OCI-LY1 (cell line): Measurements from ENCODE around the gene RHBDF1.

Experiments used
- H2AFZ ChIP-seq: fragments of 200-600 bp; sonication (generic), shearing (Covaris generic); 2 replicates; pipeline ENCODE4 v1.6.0; 2014; ENCODE audit warnings: antibody characterized with exemption, mild to moderate bottlenecking, low read length
- H3F3A ChIP-seq: fragments of 200-600 bp; sonication (generic), shearing (Covaris generic); 2 replicates; pipeline ENCODE4 v1.6.0; 2014; ENCODE audit warnings: mild to moderate bottlenecking, antibody characterized with exemption, low read length, moderate library complexity; ENCODE audit not compliant: insufficient read depth
- H3K27ac ChIP-seq: fragments of 200-600 bp; sonication (generic); 2 replicates; pipeline ENCODE4 v1.5.1; 2014; ENCODE audit warnings: low read length, mixed run types, mild to moderate bottlenecking, low read depth; ENCODE audit not compliant: poor library complexity, severe bottlenecking
- H3K27me3 ChIP-seq: fragments of 200-600 bp; sonication (generic); 2 replicates; pipeline ENCODE4 v1.6.0; 2014; ENCODE audit warnings: antibody characterized with exemption, mild to moderate bottlenecking, low read length, moderate library complexity; ENCODE audit not compliant: insufficient read depth
- H3K36me3 ChIP-seq: fragments of 200-600 bp; sonication (generic); 2 replicates; pipeline ENCODE4 v1.6.1; 2014; ENCODE audit warnings: mild to moderate bottlenecking, antibody characterized with exemption, low read length, moderate library complexity, mixed read lengths; ENCODE audit not compliant: insufficient read depth
- H3K4me1 ChIP-seq: fragments of 200-600 bp; sonication (generic); 2 replicates; pipeline ENCODE4 v1.5.1; 2014; ENCODE audit warnings: mild to moderate bottlenecking, low read length, moderate library complexity; ENCODE audit not compliant: insufficient read depth, severe bottlenecking
- H3K4me2 ChIP-seq: fragments of 200-600 bp; sonication (generic), shearing (Covaris generic); 2 replicates; pipeline ENCODE4 v1.6.1; 2014; ENCODE audit warnings: low read length
- H3K4me3 ChIP-seq: fragments of 200-600 bp; sonication (generic); 2 replicates; pipeline ENCODE4 v1.5.1; 2014; ENCODE audit warnings: low read length, low read depth, mild to moderate bottlenecking, mixed read lengths; ENCODE audit not compliant: poor library complexity, severe bottlenecking
- H3K79me2 ChIP-seq: fragments of 200-600 bp; shearing (Covaris generic); 2 replicates; pipeline ENCODE4 v1.6.1; 2016; ENCODE audit warnings: mixed run types, low read length, mixed read lengths; ENCODE audit not compliant: insufficient read depth
- H3K9ac ChIP-seq: fragments of 200-600 bp; sonication (generic), shearing (Covaris generic); 2 replicates; pipeline ENCODE4 v1.6.1; 2014; ENCODE audit warnings: mild to moderate bottlenecking, low read length, mixed read lengths
- H3K9me2 ChIP-seq: fragments of 200-600 bp; sonication (generic), shearing (Covaris generic); 2 replicates; pipeline ENCODE4 v1.6.1; 2014; ENCODE audit warnings: low read depth, mild to moderate bottlenecking, low read length, mixed read lengths
- H3K9me3 ChIP-seq: fragments of 200-600 bp; shearing (Covaris generic); 2 replicates; pipeline ENCODE4 v1.6.1; 2014; ENCODE audit warnings: low read length, mixed read lengths
- H4K20me1 ChIP-seq: fragments of 200-600 bp; sonication (generic), shearing (Covaris generic); 2 replicates; pipeline ENCODE4 v1.6.0; 2016; ENCODE audit warnings: mild to moderate bottlenecking, low read length; ENCODE audit not compliant: insufficient read depth
- EZH2 ChIP-seq: fragments of 200-600 bp; sonication (generic), shearing (Covaris generic); IDR thresholded peaks from 2 replicates; pipeline ENCODE4 v1.8.0; 2017; ENCODE audit warnings: borderline replicate concordance, mixed run types, mild to moderate bottlenecking, antibody characterized with exemption, low read length, moderate library complexity, mixed read lengths
- TF ChIP-seq, protein P1 (sequence below): fragments of 200-600 bp; sonication (generic), shearing (Covaris generic); IDR thresholded peaks from 2 replicates; pipeline ENCODE4 v1.5.1; 2017; ENCODE audit warnings: mild to moderate bottlenecking, antibody characterized with exemption, low read length, moderate library complexity, mixed read lengths

The RHBDF1 gene

DNA sequence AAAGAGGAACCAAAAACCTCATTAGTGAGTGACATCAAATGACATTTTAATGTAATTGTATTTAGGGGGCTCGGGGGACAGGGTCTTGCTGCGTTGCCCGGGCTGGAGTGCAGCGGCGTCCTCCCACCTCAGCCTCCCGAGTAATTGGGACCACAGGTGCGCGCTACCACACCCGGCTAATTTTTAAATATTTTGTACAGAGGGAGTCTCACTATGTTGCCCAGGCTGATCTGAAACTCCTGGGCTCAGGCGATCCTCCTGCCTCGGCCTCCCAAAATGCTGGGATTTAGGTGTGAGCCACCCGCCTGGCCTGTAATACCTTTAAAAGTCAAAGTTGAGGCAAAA is 18.2 kb downstream of the RHBDF1 start:
- Histone ChIP-seq H3K9me2 (no peaks in the 10 kb centered on the region), H3K79me2 (peaks cover 26% of the 10 kb centered on the region), H3K9me3 (no peaks in the 10 kb centered on the region), H3F3A (no peaks in the 10 kb centered on the region), H3K4me1 (peaks cover 26% of the 10 kb centered on the region), H3K4me2 (peak overlapping the region; percentile 79), H3K9ac (peak overlapping the region; percentile 95), H3K36me3 (peaks cover 70% of the 10 kb centered on the region), H3K27ac (peak overlapping the region; percentile 43), H3K27me3 (no peaks in the 10 kb centered on the region), H2AFZ (no peak overlapping the region; the same call in 1 of the 2 replicates), H3K4me3 (peak overlapping the region; percentile 74), H4K20me1 (no peaks in the 10 kb centered on the region)
- TF ChIP-seq EZH2: no peak
- TF ChIP-seq, protein P1, sequence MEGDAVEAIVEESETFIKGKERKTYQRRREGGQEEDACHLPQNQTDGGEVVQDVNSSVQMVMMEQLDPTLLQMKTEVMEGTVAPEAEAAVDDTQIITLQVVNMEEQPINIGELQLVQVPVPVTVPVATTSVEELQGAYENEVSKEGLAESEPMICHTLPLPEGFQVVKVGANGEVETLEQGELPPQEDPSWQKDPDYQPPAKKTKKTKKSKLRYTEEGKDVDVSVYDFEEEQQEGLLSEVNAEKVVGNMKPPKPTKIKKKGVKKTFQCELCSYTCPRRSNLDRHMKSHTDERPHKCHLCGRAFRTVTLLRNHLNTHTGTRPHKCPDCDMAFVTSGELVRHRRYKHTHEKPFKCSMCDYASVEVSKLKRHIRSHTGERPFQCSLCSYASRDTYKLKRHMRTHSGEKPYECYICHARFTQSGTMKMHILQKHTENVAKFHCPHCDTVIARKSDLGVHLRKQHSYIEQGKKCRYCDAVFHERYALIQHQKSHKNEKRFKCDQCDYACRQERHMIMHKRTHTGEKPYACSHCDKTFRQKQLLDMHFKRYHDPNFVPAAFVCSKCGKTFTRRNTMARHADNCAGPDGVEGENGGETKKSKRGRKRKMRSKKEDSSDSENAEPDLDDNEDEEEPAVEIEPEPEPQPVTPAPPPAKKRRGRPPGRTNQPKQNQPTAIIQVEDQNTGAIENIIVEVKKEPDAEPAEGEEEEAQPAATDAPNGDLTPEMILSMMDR: no peak

DNA sequence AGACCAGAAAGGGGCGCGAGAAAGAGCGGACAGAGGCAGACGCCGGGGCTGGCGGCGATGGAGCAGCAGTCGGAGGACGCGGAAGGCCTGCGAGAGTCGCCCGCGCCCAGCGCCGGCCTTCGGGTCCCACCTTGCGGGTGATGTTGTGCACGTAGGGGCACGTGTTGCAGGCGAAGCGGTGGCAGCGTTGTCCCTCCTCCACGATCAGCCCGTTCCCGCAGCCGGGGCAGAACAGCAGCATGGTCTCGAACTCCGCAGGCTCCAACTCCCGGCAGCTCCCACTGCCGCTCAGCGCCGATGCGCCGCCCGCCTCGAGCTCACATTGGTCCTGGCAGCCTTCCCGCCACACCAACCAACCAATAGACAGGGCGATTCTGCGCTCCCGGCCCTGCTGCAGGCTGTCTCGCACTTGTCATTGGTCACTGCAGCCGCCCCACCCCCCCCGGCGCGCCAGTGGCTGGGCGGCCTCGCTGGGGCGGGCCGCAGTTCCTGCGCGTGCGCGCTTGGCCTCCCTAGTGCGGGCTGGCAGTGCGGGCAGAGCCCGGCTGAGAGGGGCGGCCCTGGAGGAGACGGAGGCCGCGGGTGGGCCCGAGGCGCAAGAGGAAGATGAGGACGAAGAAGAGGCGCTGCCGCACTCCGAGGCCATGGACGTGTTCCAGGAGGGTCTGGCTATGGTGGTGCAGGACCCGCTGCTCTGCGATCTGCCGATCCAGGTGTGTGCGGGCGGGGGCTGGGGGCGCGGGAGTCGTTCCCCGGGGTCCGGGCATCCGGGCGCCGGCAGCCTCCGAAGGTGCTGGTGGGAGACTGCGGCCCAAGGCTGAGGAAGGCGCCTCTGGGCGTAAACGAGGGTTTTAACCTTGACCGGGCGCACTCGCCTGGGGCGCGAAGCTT is 18.8 kb downstream of the RHBDF1 start, which contains the start of the genes POLR3K and SNRNP25:
Gene POLR3K, minus strand, starts transcription at position 263 of the 891 bp plus-strand sequence. Its CDS starts 22 bp downstream, at position 241.
Gene SNRNP25, plus strand, starts transcription at position 483 of the 891 bp plus-strand sequence. Its CDS starts 189 bp downstream, at position 672.
- Histone ChIP-seq H3K36me3 (peaks cover 68% of the 10 kb centered on the region), H3F3A (no peaks in the 10 kb centered on the region), H3K79me2 (peaks cover 26% of the 10 kb centered on the region), H3K9me3 (no peaks in the 10 kb centered on the region), H3K27me3 (no peaks in the 10 kb centered on the region), H2AFZ (no peak within 1 kb of the TSS; the same call in 1 of the 2 replicates), H3K4me1 (peaks cover 26% of the 10 kb centered on the region), H3K4me3 (peak within 1 kb of the TSS; percentile 74), H3K27ac (peak within 1 kb of the TSS; percentile 73), H3K4me2 (peak within 1 kb of the TSS; percentile 79), H3K9me2 (no peaks in the 10 kb centered on the region), H4K20me1 (no peaks in the 10 kb centered on the region), H3K9ac (peak within 1 kb of the TSS; percentile 95)
- TF ChIP-seq EZH2: no peak
- TF ChIP-seq, protein P1: no peak

DNA sequence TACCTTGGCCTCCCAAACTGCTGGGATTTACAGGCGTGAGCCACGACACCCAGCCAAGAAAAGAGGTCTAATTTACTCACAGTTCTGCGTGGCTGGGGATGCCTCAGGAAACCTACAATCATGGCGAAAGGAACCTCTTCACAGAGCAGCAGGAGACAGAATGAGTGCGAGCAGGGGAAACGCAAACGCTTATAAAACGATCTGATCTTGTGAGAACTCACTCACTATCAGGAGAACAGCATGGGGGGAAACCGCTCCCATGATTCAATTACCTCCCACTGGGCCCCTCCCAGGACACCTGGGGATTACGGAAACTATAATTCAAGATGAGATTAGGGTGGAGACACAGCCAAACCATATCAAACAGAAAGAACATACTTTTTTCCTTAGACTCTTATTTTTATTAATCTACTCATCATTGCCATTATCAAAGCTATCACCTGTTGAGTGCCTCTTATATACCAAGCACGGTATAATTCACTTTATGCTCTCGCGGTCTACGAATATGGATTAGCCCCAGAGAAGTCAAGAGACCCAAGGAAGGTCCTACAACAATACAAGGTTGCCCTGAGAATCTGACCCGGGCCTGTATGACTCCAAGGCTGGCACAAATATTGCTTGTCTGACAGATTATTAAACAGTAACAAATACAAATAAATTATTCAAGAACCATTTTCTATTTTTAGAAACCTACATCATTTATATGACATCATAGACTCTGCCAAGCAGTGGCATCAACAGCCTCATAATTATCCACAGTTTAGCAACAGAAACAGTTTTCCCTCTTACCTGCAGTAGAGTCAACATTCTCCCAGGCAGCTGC is 21.5 kb downstream of the RHBDF1 start:
- H3F3A ChIP-seq: peaks cover 5% of the 10 kb centered on the region; the same call in 1 of the 2 replicates
- no peak overlapping the region for H2AFZ ChIP-seq
- H3K79me2 ChIP-seq: peaks cover 26% of the 10 kb centered on the region
- peaks cover 26% of the 10 kb centered on the region for H3K4me1 ChIP-seq
- no peak for TF ChIP-seq EZH2
- TF ChIP-seq, protein P1: no peak
- H3K9ac ChIP-seq: no peak overlapping the region
- H3K9me2 ChIP-seq: no peaks in the 10 kb centered on the region
- H3K4me3 ChIP-seq: peak overlapping the region; percentile 74
- no peaks in the 10 kb centered on the region for H3K27me3 ChIP-seq
- H3K9me3 ChIP-seq: no peaks in the 10 kb centered on the region
- H3K36me3 ChIP-seq: peaks cover 63% of the 10 kb centered on the region
- H4K20me1 ChIP-seq: no peaks in the 10 kb centered on the region
- peak overlapping the region; percentile 56 for H3K4me2 ChIP-seq
- H3K27ac ChIP-seq: no peak overlapping the region
